ENCODE data around the gene TMUB2. TPM values are rescaled to one million over a fixed set of nuclear protein-coding genes. Genes with fewer than 3 reads are reported as not detected.
"Not testable (repeated sequence)": the region's sequence is repeated elsewhere in the genome, so short reads cannot be mapped to it uniquely, and the experiment has no call there.

Gene TMUB2
- total and polyA plus RNA-seq, 10 donors = 26.8 to 59.0 (median 43.6) TPM

GRCh38 chr17:44232061-44232460 is 45.3 kb downstream of the TMUB2 start:
- no peak for DNase-seq
- no peak overlapping the region for H3K4me3 ChIP-seq
- intact Hi-C loops (cut with DNase I; ENCODE audit: low total_unique reads) = no loop called here
- no peaks in the 10 kb centered on the region for H3K36me3 ChIP-seq
- no peaks in the 10 kb centered on the region for H3K9me3 ChIP-seq
- H3K4me1 ChIP-seq = peaks cover 0 to 29% (median 13%) of the 10 kb centered on the region in 6 donors
- TF ChIP-seq POLR2A (IDR thresholded peaks at IDR 0.05) (no peak), POLR2AphosphoS5 (IDR thresholded peaks at IDR 0.05) (no peak)
- TF ChIP-seq, protein P1, sequence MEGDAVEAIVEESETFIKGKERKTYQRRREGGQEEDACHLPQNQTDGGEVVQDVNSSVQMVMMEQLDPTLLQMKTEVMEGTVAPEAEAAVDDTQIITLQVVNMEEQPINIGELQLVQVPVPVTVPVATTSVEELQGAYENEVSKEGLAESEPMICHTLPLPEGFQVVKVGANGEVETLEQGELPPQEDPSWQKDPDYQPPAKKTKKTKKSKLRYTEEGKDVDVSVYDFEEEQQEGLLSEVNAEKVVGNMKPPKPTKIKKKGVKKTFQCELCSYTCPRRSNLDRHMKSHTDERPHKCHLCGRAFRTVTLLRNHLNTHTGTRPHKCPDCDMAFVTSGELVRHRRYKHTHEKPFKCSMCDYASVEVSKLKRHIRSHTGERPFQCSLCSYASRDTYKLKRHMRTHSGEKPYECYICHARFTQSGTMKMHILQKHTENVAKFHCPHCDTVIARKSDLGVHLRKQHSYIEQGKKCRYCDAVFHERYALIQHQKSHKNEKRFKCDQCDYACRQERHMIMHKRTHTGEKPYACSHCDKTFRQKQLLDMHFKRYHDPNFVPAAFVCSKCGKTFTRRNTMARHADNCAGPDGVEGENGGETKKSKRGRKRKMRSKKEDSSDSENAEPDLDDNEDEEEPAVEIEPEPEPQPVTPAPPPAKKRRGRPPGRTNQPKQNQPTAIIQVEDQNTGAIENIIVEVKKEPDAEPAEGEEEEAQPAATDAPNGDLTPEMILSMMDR (IDR thresholded peaks at IDR 0.05 in 8 of 11, conservative IDR thresholded peaks at IDR 0.05 in 3 of 11) = no peak
- no peaks in the 10 kb centered on the region for H3K27me3 ChIP-seq (replicated peaks in 1 of 7)
- no peak overlapping the region for H3K27ac ChIP-seq
- 90 to 96% (median 93%) methylated on average over 7 of the region's 7 CpGs for WGBS, 5 donors

GRCh38 chr17:44233582-44233981 is 46.8 kb downstream of the TMUB2 start:
- Histone ChIP-seq H3K36me3 (no peaks in the 10 kb centered on the region), H3K9me3 (no peaks in the 10 kb centered on the region), H3K4me3 (no peak overlapping the region), H3K4me1 (peaks cover 0 to 29% (median 13%) of the 10 kb centered on the region in 6 donors), H3K27me3 (replicated peaks in 1 of 7) (no peaks in the 10 kb centered on the region), H3K27ac (no peak overlapping the region)
- DNase-seq = no peak
- WGBS, 5 donors = 77 to 87% (median 84%) methylated on average over 5 of the region's 5 CpGs
- TF ChIP-seq POLR2A (IDR thresholded peaks at IDR 0.05) (no peak), POLR2AphosphoS5 (IDR thresholded peaks at IDR 0.05) (no peak)
- TF ChIP-seq, protein P1 (IDR thresholded peaks at IDR 0.05 in 8 of 11, conservative IDR thresholded peaks at IDR 0.05 in 3 of 11) = no peak
- intact Hi-C loops (cut with DNase I; ENCODE audit: low total_unique reads) = no loop called here

DNA sequence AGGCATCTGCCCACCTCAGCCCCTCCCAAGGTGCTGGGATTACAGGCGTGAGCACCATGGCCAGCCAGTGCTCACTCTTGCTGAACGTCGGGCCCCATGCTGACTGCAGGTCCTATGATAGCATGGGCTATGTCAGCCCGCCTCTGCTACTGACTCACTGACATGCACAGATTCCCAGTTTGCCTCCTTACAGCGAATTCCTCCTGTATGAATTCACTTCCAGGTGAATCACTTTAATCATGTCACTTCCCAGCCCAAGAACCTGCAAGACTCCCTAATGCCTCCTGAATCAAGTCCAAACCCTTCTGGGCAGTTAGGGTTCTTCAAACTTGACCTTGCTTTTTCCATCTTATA is 48.8 kb downstream of the TMUB2 start:
- H3K27me3 ChIP-seq (replicated peaks in 1 of 7) = no peaks in the 10 kb centered on the region
- intact Hi-C loops (cut with DNase I; ENCODE audit: low total_unique reads) = no loop called here
- H3K4me3 ChIP-seq = no peak overlapping the region
- no peak for DNase-seq
- no peaks in the 10 kb centered on the region for H3K9me3 ChIP-seq
- WGBS, 5 donors = 77 to 91% (median 88%) methylated on average over 5 of the region's 5 CpGs
- H3K4me1 ChIP-seq = peaks cover 0 to 29% (median 13%) of the 10 kb centered on the region in 6 donors
- H3K27ac ChIP-seq = peak overlapping the region in 2 of 8 donors; percentile 32 to 64
- TF ChIP-seq POLR2AphosphoS5 (IDR thresholded peaks at IDR 0.05) (no peak), POLR2A (IDR thresholded peaks at IDR 0.05) (no peak)
- TF ChIP-seq, protein P1 (IDR thresholded peaks at IDR 0.05 in 8 of 11, conservative IDR thresholded peaks at IDR 0.05 in 3 of 11) = no peak
- H3K36me3 ChIP-seq = no peaks in the 10 kb centered on the region

DNA sequence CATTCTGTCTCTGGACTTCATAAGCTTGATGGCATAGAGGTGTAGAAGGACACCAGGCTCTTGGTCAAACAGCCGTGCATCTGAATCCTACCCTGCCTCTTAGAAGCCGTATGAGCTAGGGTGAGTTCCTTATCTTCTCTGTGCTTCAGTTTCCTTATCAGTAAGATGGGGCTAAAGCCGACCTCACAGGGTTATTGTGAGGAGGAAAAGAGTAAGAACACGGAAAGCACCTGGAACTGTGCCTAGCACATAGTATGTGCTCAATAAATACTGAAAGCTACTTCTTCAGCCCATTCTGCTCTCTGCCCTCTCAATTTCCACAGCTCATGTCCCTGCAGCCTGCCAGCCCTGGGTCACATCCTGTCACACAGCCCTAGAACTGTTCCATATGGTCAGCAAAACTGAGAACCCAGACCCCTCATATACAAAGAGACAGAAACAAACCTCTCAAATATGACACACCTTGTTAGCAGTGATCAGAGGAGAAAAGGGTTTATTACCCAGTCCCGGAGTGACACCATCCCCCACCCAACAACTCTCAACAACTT is 49.7 kb downstream of the TMUB2 start:
- 41 to 72% (median 55%) methylated on average over 5 of the region's 5 CpGs for WGBS, 5 donors
- Histone ChIP-seq H3K9me3 (no peaks in the 10 kb centered on the region), H3K4me3 (no peak overlapping the region), H3K36me3 (no peaks in the 10 kb centered on the region), H3K27ac (no peak overlapping the region), H3K27me3 (replicated peaks in 1 of 7) (no peaks in the 10 kb centered on the region), H3K4me1 (peaks cover 0 to 29% (median 13%) of the 10 kb centered on the region in 6 donors)
- intact Hi-C loops (cut with DNase I; ENCODE audit: low total_unique reads) = no loop called here
- TF ChIP-seq, protein P1 (IDR thresholded peaks at IDR 0.05 in 8 of 11, conservative IDR thresholded peaks at IDR 0.05 in 3 of 11) = no peak
- TF ChIP-seq POLR2AphosphoS5 (IDR thresholded peaks at IDR 0.05) (no peak), POLR2A (IDR thresholded peaks at IDR 0.05) (no peak)
- DNase-seq = no peak

GRCh38 chr17:44237886-44238285 is 51.1 kb downstream of the TMUB2 start:
- H3K4me3 ChIP-seq; H3K36me3 ChIP-seq; H3K27ac ChIP-seq; H3K27me3 ChIP-seq (replicated peaks in 1 of 7); DNase-seq; intact Hi-C loops (cut with DNase I; ENCODE audit: low total_unique reads); H3K9me3 ChIP-seq: not testable (repeated sequence)
- WGBS, 5 donors = 93 to 96% (median 94%) methylated on average over 7 to 24 of the region's 28 CpGs
- H3K4me1 ChIP-seq = peaks cover 0 to 29% (median 13%) of the 10 kb centered on the region in 6 donors

Data from spleen (tissue), 11 donors.